OCI-LY7 (cell line): ENCODE measurements around the gene SPINK8. TPM values are rescaled to one million over a fixed set of nuclear protein-coding genes. Genes with fewer than 3 reads are reported as not detected.

Experiments
- BruUV-seq: library from RNA; stranded (reverse); fragments of 400-500 nt; replicated peaks from 2 replicates; lab custom pipeline; 2021; lab: Mats Ljungman, UMichigan
- CTCF ChIA-PET: fragments of 300-600 bp; sonication (Branson Sonifier 250); formaldehyde crosslinking; loops from one replicate; lab custom pipeline; 2022; ENCODE audit warnings: antibody characterized with exemption; ENCODE audit not compliant: unreplicated experiment; lab: Charles Lee
- POLR2A ChIA-PET: fragments of 300-600 bp; sonication (Branson Sonifier 250); formaldehyde crosslinking; loops from one replicate; lab custom pipeline; 2022; ENCODE audit warnings: antibody characterized with exemption; lab: Charles Lee
- DNase-seq: peaks from one replicate; pipeline ENCODE4 v3.0.0-alpha.2; 2015; ENCODE audit warnings: low spot score
- H2AFZ ChIP-seq: fragments of 200-600 bp; sonication (generic), shearing (Covaris generic); 2 replicates; pipeline ENCODE4 v1.6.1; 2014; ENCODE audit warnings: mild to moderate bottlenecking, antibody characterized with exemption, low read length, moderate library complexity
- H3K27ac ChIP-seq: fragments of 200-600 bp; sonication (generic); 2 replicates; pipeline ENCODE4 v1.5.1; 2014; ENCODE audit warnings: mixed run types, low read depth, mild to moderate bottlenecking, moderate library complexity, low read length, inconsistent platforms; ENCODE audit not compliant: poor library complexity, severe bottlenecking
- H3K36me3 ChIP-seq: fragments of 200-600 bp; sonication (generic); 2 replicates; pipeline ENCODE4 v1.6.1; 2014; ENCODE audit warnings: mild to moderate bottlenecking, antibody characterized with exemption, low read length, moderate library complexity, mixed read lengths; ENCODE audit not compliant: insufficient read depth
- H3K4me1 ChIP-seq: fragments of 200-600 bp; sonication (generic); 2 replicates; pipeline ENCODE4 v1.5.1; 2014; ENCODE audit warnings: mild to moderate bottlenecking, low read length; ENCODE audit not compliant: insufficient read depth, poor library complexity, severe bottlenecking
- H3K4me2 ChIP-seq: fragments of 200-600 bp; sonication (generic); 2 replicates; pipeline ENCODE4 v1.6.1; 2014; ENCODE audit warnings: mild to moderate bottlenecking, low read length
- H3K4me3 ChIP-seq: fragments of 200-600 bp; sonication (generic); 2 replicates; pipeline ENCODE4 v1.5.1; 2014; ENCODE audit warnings: mild to moderate bottlenecking, low read depth, low read length; ENCODE audit not compliant: poor library complexity, severe bottlenecking
- H3K79me2 ChIP-seq: fragments of 200-600 bp; sonication (generic); 2 replicates; pipeline ENCODE4 v1.6.1; 2016; ENCODE audit warnings: low read depth, mild to moderate bottlenecking, low read length, moderate library complexity, mixed read lengths; ENCODE audit not compliant: insufficient read depth
- H3K9me2 ChIP-seq: fragments of 200-600 bp; sonication (generic); 2 replicates; pipeline ENCODE4 v1.6.1; 2016; ENCODE audit warnings: mild to moderate bottlenecking, low read length, mixed read lengths; ENCODE audit not compliant: insufficient read depth
- H3K9me3 ChIP-seq: fragments of 200-600 bp; sonication (generic); 2 replicates; pipeline ENCODE4 v1.6.1; 2014; ENCODE audit warnings: mild to moderate bottlenecking, mixed run types, low read length, mixed read lengths
- H4K20me1 ChIP-seq: fragments of 200-600 bp; sonication (generic); 2 replicates; pipeline ENCODE4 v1.6.1; 2014; ENCODE audit warnings: mild to moderate bottlenecking, antibody characterized with exemption, low read length, moderate library complexity, mixed read lengths; ENCODE audit not compliant: insufficient read depth
- EZH2phosphoT487 ChIP-seq: fragments of 200-600 bp; sonication (generic); IDR thresholded peaks from 2 replicates; pipeline ENCODE4 v1.6.1; 2018; ENCODE audit warnings: low read depth, borderline replicate concordance, mild to moderate bottlenecking, mixed run types, antibody characterized with exemption, low read length, moderate library complexity, mixed read lengths
- intact Hi-C: fragments of 100-400 bp; cut with micrococcal nuclease; formaldehyde crosslinking; loops from one replicate; pipeline ENCODE4 v1.10.0; 2022; ENCODE audit not compliant: unreplicated experiment
- total RNA-seq, 2 experiments: library from RNA; depleted of rRNA in 1 of 2; stranded (reverse); fragments of >200 nt in 1 of 2; shearing (Covaris generic) in 1 of 2; gene quantifications; 2 replicates each; pipeline ENCODE4 v1.2.3, GENCODE V29; 2014 to 2022
- TF ChIP-seq, protein P1 (sequence below): fragments of 200-600 bp; sonication (generic); conservative IDR thresholded peaks from 2 replicates; pipeline ENCODE4 v1.5.1; 2014; ENCODE audit warnings: mild to moderate bottlenecking, antibody characterized with exemption, low read length, moderate library complexity, mixed read lengths

Gene SPINK8
- total RNA-seq, 2 experiments from 2014 or later: not detected

GRCh38 chr3:48306860-48307530, 26.5 kb downstream of the SPINK8 start:
- no TSS peak for BruUV-seq
- Histone ChIP-seq H2AFZ (peak overlapping the region; percentile 98), H3K79me2 (peaks cover 6% of the 10 kb centered on the region; the same call in 1 of the 2 replicates), H3K4me3 (peak overlapping the region; percentile 40), H3K27ac (peak overlapping the region; percentile 73), H3K9me2 (no peaks in the 10 kb centered on the region), H3K9me3 (no peaks in the 10 kb centered on the region), H3K4me2 (peak overlapping the region; percentile 80), H3K36me3 (no peaks in the 10 kb centered on the region), H4K20me1 (no peaks in the 10 kb centered on the region), H3K4me1 (peaks cover 46% of the 10 kb centered on the region)
- peak; percentile 61 for DNase-seq
- TF ChIP-seq, protein P1, sequence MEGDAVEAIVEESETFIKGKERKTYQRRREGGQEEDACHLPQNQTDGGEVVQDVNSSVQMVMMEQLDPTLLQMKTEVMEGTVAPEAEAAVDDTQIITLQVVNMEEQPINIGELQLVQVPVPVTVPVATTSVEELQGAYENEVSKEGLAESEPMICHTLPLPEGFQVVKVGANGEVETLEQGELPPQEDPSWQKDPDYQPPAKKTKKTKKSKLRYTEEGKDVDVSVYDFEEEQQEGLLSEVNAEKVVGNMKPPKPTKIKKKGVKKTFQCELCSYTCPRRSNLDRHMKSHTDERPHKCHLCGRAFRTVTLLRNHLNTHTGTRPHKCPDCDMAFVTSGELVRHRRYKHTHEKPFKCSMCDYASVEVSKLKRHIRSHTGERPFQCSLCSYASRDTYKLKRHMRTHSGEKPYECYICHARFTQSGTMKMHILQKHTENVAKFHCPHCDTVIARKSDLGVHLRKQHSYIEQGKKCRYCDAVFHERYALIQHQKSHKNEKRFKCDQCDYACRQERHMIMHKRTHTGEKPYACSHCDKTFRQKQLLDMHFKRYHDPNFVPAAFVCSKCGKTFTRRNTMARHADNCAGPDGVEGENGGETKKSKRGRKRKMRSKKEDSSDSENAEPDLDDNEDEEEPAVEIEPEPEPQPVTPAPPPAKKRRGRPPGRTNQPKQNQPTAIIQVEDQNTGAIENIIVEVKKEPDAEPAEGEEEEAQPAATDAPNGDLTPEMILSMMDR: no peak
- no peak for TF ChIP-seq EZH2phosphoT487
- POLR2A ChIA-PET: interaction anchor here (0.6 to 1.4 kb wide), 3 partner anchors 133 to 1463 kb away, joined by 3 to 10 read pairs (median 4); partner anchors contain the start of gene CCDC51
- intact Hi-C loops: loop anchor here (10.0 kb wide), 1 partner anchor 128 kb away; the partner anchor contains the start of gene PLXNB1
- CTCF ChIA-PET: no interaction called here

DNA sequence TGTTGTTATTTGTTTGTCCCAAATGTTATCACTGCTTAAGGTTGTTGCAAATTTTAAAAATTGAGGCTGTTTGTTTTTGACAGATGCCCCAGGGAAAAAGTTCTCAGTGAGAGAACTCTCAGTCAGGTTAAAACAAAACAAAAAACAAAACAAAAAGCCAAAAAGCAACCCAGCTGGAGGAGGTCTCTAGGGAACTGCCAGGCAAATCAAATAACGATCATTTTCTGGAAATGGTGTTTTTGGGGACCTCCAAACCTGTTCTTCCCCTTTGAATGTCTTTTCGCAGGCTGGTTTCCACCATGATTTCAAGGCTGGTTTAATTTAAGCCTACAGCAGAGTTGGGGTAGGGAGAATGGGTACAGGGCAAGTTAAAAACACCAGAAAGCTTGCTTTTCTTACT, 27.2 kb downstream of the SPINK8 start:
- peak overlapping the region; percentile 73 for H3K27ac ChIP-seq
- peaks cover 10% of the 10 kb centered on the region; the same call in 1 of the 2 replicates for H3K79me2 ChIP-seq
- no peaks in the 10 kb centered on the region for H3K9me2 ChIP-seq
- H3K4me3 ChIP-seq: peak overlapping the region; percentile 40
- no peaks in the 10 kb centered on the region for H3K36me3 ChIP-seq
- no TSS peak for BruUV-seq
- no peaks in the 10 kb centered on the region for H3K9me3 ChIP-seq
- peak; percentile 76 for DNase-seq
- no peaks in the 10 kb centered on the region for H4K20me1 ChIP-seq
- H3K4me1 ChIP-seq: peaks cover 46% of the 10 kb centered on the region
- intact Hi-C loops: loop anchor here (10.0 kb wide), 1 partner anchor 129 kb away; the partner anchor contains the start of gene PLXNB1
- peak overlapping the region; percentile 98 for H2AFZ ChIP-seq
- H3K4me2 ChIP-seq: peak overlapping the region; percentile 80
- ChIA-PET POLR2A (interaction anchor here (0.7 to 1.4 kb wide), 4 partner anchors 9 to 133 kb away, joined by 3 to 10 read pairs (median 3); partner anchors contain the start of gene CCDC51), CTCF (no interaction called here)
- TF ChIP-seq, protein P1: no peak
- TF ChIP-seq EZH2phosphoT487: no peak
